ENCODE results near the gene IFT88. TPM values are rescaled to one million over a fixed set of nuclear protein-coding genes. Genes with fewer than 3 reads are reported as not detected.
"Not testable (repeated sequence)": the region's sequence is repeated elsewhere in the genome, so short reads cannot be mapped to it uniquely, and the experiment has no call there.

Gene IFT88
- total RNA-seq, 3 donors from 2014 or later (not counting 1 experiment from before 2014, with no cell fraction given): 9.2 to 13.9 (median 13.9) TPM

GRCh38 chr13:20679879-20680278 lies 112.9 kb downstream of the IFT88 start:
- Mint-ChIP-seq H3K4me1 (no peaks in the 10 kb centered on the region), H3K27me3 (ENCODE audit: low read depth in 2 of 2) (no peaks in the 10 kb centered on the region), H3K9me3 (no peaks in the 10 kb centered on the region), H3K4me3 (no peak overlapping the region), H3K27ac (no peak overlapping the region), H3K36me3 (peaks cover 6% of the 10 kb centered on the region)
- no peaks in the 10 kb centered on the region for H3K9me3 ChIP-seq (ENCODE audit: control insufficient read depth, insufficient read depth, low read length)
- ATAC-seq (no peak), DNase-seq (no peak)
- 88% methylated on average over 2 of the region's 3 CpGs for WGBS (ENCODE audit: insufficient coverage)
- H3K27ac ChIP-seq (ENCODE audit: low read length): no peak overlapping the region
- H3K4me1 ChIP-seq (ENCODE audit: control insufficient read depth, insufficient read depth, low read length): no peaks in the 10 kb centered on the region
- TF ChIP-seq CTCF (IDR thresholded peaks at IDR 0.05): no peak
- H3K36me3 ChIP-seq (ENCODE audit: control insufficient read depth, insufficient read depth, low read length): no peaks in the 10 kb centered on the region
- intact Hi-C loops (cut with micrococcal nuclease): no loop called here
- no peak overlapping the region for H3K4me3 ChIP-seq (ENCODE audit: low read length)
- no peaks in the 10 kb centered on the region for H3K27me3 ChIP-seq (ENCODE audit: control insufficient read depth, insufficient read depth, low read length)

GRCh38 chr13:20680416-20681080 lies 113.6 kb downstream of the IFT88 start:
- no peak overlapping the region for H3K4me3 ChIP-seq (ENCODE audit: low read length)
- no peak for ATAC-seq
- Mint-ChIP-seq H3K27me3 (ENCODE audit: low read depth in 2 of 2) (no peaks in the 10 kb centered on the region), H3K4me1 (no peaks in the 10 kb centered on the region), H3K4me3 (no peak overlapping the region), H3K9me3 (no peaks in the 10 kb centered on the region), H3K27ac (no peak overlapping the region), H3K36me3 (peaks cover 6% of the 10 kb centered on the region)
- no peaks in the 10 kb centered on the region for H3K9me3 ChIP-seq (ENCODE audit: control insufficient read depth, insufficient read depth, low read length)
- no peak for TF ChIP-seq CTCF (IDR thresholded peaks at IDR 0.05)
- no peaks in the 10 kb centered on the region for H3K36me3 ChIP-seq (ENCODE audit: control insufficient read depth, insufficient read depth, low read length)
- no peaks in the 10 kb centered on the region for H3K27me3 ChIP-seq (ENCODE audit: control insufficient read depth, insufficient read depth, low read length)
- no peak overlapping the region for H3K27ac ChIP-seq (ENCODE audit: low read length)
- no peak for DNase-seq
- WGBS (ENCODE audit: insufficient coverage): 96% methylated on average over 10 of the region's 10 CpGs
- no peaks in the 10 kb centered on the region for H3K4me1 ChIP-seq (ENCODE audit: control insufficient read depth, insufficient read depth, low read length)
- intact Hi-C loops (cut with micrococcal nuclease): no loop called here

GRCh38 chr13:20681481-20681880 lies 114.5 kb downstream of the IFT88 start:
- H3K4me1 Mint-ChIP-seq; ATAC-seq; H3K36me3 Mint-ChIP-seq; H3K27ac ChIP-seq (ENCODE audit: low read length); H3K9me3 ChIP-seq (ENCODE audit: control insufficient read depth, insufficient read depth, low read length); H3K9me3 Mint-ChIP-seq; H3K36me3 ChIP-seq (ENCODE audit: control insufficient read depth, insufficient read depth, low read length); H3K4me3 Mint-ChIP-seq; intact Hi-C loops (cut with micrococcal nuclease); DNase-seq; H3K4me3 ChIP-seq (ENCODE audit: low read length); H3K27ac Mint-ChIP-seq; H3K27me3 Mint-ChIP-seq (ENCODE audit: low read depth in 2 of 2); H3K27me3 ChIP-seq (ENCODE audit: control insufficient read depth, insufficient read depth, low read length); H3K4me1 ChIP-seq (ENCODE audit: control insufficient read depth, insufficient read depth, low read length): not testable (repeated sequence)
- 88% methylated on average over 3 of the region's 5 CpGs for WGBS (ENCODE audit: insufficient coverage)

- WGBS (ENCODE audit: insufficient coverage): 80% methylated on average over 1 of the region's 1 CpG
- no peaks in the 10 kb centered on the region for H3K36me3 Mint-ChIP-seq
- TF ChIP-seq CTCF (IDR thresholded peaks at IDR 0.05): no peak
- H3K9me3 Mint-ChIP-seq: no peaks in the 10 kb centered on the region
- Histone ChIP-seq H3K4me3 (ENCODE audit: low read length) (no peak overlapping the region), H3K36me3 (ENCODE audit: control insufficient read depth, insufficient read depth, low read length) (no peaks in the 10 kb centered on the region), H3K27me3 (ENCODE audit: control insufficient read depth, insufficient read depth, low read length) (no peaks in the 10 kb centered on the region), H3K4me1 (ENCODE audit: control insufficient read depth, insufficient read depth, low read length) (peaks cover 4% of the 10 kb centered on the region), H3K27ac (ENCODE audit: low read length) (no peak overlapping the region), H3K9me3 (ENCODE audit: control insufficient read depth, insufficient read depth, low read length) (no peaks in the 10 kb centered on the region)
- H3K4me3 Mint-ChIP-seq: no peak overlapping the region
- intact Hi-C loops (cut with micrococcal nuclease): no loop called here
- no peak overlapping the region for H3K27ac Mint-ChIP-seq
- H3K4me1 Mint-ChIP-seq: peaks cover 5% of the 10 kb centered on the region in 2 donors
- H3K27me3 Mint-ChIP-seq (ENCODE audit: low read depth in 2 of 2): no peaks in the 10 kb centered on the region
- DNase-seq (no peak), ATAC-seq (no peak)
These were observed 115.1 kb downstream of the IFT88 start for GRCh38 chr13:20682061-20682460.

Measured in natural killer cell (primary cell).